ENCODE results near the gene NFATC4.
A peak's percentile ranks its signal among the peaks of the same experiment; 100 is the strongest.
"Not testable (repeated sequence)": the region's sequence is repeated elsewhere in the genome, so short reads cannot be mapped to it uniquely, and the experiment has no call there.

Gene NFATC4

DNA sequence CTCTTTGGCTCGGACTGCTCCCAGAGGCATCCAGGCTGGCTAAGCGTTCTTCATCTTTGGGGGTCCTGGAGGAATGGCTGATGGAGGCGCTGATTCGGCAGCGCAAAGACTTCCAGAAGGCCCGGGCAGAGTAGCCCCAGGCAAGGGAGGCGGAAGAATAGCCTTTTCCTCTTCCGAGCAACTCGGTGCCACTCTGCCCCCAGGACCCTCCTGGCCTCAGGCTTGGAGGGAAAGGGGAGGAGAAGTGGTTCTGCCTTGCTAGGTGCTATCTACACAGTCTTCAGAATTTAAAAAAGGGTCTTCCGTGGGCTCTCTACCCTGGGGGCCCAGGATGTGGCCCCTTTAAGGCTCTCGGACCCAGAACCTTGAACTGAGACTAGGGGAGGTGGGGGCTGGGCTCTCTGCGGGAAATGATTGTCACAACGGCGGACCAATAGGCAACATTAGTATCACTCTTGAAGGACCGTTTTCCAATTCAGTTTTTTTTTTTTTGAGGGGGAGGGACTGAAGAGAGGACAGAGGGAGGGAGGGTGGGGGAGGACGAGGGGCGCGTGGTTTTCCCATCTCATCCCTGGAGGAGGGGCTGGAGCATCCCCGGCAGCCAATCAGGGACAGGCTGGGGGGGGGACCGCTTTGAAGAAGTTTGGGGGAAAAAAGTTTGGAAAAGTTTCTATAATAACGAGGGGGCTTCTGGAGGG is at the start of gene NFATC4:
Gene NFATC4, plus strand, starts transcription at position 671 of the 698 bp plus-strand sequence. CDS start 157 bp downstream, outside the sequence.
- DNase-seq: no peak

GRCh38 chr14:24321212-24321975 is 46.6 kb upstream of the NFATC4 start:
- no peak for DNase-seq

DNA sequence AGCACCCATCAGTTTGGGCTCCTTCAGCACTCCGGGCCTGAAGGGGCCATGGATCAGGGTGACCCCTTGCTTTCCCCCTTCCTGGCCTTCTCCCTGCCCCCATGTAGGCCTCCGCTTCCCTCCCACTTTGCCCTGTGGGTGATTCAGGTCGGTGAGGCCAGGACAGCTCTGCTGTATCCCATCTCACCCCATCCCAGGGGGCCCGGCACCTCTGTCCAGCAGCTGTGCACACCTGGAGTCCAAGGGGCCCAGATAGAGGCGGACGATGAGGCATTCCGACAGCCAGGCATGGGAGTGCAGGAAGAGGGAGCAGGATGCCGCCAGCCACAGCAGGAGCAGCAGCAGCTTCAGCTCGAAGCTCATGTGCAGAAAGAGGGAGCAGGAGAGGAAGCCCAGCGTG is 45.3 kb upstream of the NFATC4 start:
- no peak for DNase-seq

DNA sequence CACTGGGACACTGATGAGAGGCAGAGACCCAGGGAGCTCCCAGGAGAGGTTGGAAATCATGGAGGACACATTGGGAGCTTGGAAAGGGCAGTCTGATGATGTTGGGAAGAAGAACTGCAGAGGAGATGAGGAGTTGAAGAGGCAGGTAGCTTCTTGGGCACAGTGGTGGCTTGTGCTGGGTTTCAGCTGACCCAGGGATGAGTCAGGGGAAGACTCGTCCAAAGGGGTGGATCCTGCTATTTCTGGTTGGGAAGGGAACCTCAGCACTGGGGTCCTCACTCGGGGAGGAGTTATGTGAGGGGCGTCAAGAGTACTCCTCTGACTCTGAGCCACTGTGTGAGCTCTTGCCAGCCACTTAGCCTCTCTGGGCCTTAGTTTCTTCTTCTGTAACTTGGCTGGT is 44.6 kb upstream of the NFATC4 start:
- no peak for DNase-seq

DNA sequence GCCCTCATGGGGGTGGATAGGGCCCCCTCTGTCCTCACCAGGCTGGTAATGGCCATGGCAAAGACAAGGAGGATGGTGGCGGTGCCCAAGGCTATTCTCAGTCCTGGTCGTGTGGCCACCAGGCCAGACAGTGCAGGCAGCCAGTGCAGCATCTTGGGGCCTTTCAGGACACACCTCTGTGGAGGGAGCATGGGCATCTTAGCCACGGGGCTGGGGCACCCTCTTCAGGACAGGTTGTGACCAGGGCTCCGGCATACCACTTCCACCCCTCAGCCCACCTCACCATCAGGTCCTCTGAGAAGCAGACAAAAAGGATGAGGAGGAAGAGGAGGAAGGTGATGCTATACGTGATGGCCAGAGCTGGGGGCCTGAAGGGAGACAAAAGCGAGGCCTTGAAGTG is 44.0 kb upstream of the NFATC4 start:
- no peak for DNase-seq

- no peak for DNase-seq
Observed at GRCh38 chr14:24325041-24325530, 42.9 kb upstream of the NFATC4 start.

- DNase-seq: no peak
Observed at GRCh38 chr14:24325963-24326362, 42.0 kb upstream of the NFATC4 start.

DNA sequence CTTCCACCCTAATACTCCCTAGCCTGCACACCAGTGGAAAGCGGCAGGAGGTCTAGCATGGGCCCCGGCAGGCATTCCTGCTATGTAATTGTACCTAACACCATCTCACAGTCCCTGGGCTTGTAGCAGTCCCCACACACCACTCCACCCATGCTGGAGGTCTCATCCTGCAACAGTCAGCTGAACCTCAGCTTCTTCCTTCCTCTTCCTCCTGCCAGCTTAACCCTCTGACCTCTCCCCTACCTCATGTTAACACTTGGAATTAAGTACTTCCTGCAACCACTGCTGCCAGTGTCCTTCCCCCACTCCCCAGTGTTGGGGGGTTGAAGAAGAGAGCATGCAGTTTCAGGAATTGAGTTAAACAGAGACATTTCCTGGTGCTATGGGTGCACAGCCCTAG is 40.7 kb upstream of the NFATC4 start:
- no peak for DNase-seq

GRCh38 chr14:24327914-24328313 is 40.1 kb upstream of the NFATC4 start:
- DNase-seq: not testable (repeated sequence)

DNA sequence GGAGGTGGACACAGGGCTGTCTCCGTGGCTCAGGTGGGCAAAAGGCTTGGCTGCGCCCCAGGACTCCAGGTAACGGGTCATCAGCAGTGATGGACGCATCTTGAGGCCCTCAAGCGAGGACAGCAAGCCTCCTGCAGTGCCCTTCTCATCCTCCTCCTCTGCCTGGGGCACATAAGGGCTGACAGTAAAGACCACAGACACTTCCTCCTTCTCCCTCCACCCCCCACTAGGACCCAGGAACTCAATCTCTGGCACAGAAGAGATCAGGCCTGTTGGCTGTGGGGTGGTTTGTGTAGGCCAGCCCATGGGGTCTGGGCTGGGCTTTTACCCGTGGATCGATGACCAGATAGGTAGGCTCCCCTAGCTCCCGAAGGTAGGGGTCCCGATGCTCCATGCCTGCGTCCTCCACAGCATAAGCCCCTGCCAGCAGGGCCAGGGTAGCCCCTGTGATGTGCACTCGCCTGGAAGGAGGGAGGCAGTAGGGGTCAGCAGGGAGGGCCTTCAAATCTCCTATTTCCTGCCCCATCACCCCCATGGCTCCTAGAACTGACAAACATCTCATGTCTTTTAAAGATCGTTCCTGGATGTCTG is 38.8 kb upstream of the NFATC4 start:
- no peak for DNase-seq

- no peak for DNase-seq
Observed at GRCh38 chr14:24329736-24330135, 38.2 kb upstream of the NFATC4 start.

DNA sequence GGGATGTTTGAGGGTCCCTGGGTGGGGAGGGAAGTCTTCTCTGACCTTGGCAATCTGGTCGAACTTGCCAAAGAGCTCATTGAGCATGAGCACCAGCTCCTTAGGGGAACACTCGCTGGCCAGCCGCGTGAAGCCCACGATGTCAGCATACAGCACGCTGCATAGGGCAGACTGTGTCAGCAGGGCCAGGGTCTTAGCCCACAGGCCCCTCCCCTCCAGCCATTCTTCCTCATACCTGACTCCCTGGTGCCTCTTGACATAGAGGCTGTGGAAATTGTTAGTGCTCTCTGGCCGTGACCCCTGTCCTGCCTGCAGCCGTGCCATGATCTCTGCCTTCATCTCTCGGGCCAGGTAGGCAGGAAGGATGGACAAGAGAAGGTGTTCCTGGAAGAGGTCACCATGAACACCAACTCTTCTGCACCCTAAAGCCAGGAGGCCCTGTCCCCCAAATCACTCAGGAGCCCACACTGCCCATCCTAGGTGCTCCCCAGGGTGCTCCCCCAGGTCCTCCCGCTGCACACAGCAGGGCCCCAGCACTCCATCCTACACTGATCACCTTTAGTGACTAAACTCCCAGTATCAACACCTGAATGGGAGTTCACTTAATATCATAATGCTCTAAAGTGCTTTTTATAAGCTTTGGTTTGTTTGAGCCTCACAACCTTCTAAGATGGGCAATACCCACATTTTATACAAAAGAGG is 36.9 kb upstream of the NFATC4 start:
- DNase-seq: no peak

- no peak for DNase-seq
Observed at GRCh38 chr14:24331731-24332267, 36.2 kb upstream of the NFATC4 start.

- DNase-seq: peak in 1 of 2 experiments; percentile 28
Observed at GRCh38 chr14:24332268-24332993, 35.6 kb upstream of the NFATC4 start.

DNA sequence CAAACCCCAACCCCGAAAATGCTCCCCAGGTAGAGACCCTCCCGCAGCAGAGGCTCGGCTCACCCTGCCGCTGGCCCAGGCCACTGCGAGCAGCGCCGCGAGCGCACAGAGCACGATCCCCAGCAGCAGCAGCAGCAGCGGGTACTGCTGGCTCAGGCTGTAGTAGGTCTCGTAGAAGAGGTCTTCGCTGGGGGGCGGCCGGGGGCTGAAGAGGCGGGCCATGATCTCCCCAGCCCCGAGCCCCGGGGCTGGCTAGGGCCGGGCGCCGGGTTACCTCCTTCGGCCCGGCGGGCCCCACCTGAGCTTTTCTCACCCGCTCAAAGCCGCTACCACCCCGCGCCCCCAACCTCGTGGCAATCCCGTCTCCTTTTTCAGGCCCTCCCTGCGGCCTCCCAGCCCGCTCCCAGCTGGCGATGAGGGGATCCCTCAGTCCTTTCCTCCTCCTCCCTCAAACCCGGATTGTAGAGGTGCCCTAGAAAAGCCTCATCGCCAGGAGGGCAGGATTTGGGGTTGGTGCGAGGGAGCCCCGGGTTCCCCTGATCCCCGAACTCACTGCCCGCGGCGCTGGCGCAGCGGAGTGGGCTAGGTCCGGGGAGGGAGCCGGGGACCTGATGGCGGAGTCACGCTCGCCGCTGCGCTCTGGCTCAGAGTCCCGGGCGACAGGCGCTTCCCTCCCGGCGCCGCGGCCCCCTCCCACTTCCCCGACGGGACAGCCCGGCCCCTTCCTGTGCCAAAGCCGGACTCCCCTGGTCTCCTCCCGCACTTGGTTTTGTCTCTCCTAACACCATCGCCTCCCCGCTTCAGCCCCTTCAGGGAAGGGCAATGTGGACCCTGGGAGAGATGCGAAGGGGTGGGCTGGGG is 33.3 kb upstream of the NFATC4 start, which contains the start of gene ADCY4:
Gene ADCY4, minus strand, starts transcription at position 641 of the 861 bp plus-strand sequence. Its CDS starts 419 bp downstream, at position 222.
- DNase-seq: no peak

DNA sequence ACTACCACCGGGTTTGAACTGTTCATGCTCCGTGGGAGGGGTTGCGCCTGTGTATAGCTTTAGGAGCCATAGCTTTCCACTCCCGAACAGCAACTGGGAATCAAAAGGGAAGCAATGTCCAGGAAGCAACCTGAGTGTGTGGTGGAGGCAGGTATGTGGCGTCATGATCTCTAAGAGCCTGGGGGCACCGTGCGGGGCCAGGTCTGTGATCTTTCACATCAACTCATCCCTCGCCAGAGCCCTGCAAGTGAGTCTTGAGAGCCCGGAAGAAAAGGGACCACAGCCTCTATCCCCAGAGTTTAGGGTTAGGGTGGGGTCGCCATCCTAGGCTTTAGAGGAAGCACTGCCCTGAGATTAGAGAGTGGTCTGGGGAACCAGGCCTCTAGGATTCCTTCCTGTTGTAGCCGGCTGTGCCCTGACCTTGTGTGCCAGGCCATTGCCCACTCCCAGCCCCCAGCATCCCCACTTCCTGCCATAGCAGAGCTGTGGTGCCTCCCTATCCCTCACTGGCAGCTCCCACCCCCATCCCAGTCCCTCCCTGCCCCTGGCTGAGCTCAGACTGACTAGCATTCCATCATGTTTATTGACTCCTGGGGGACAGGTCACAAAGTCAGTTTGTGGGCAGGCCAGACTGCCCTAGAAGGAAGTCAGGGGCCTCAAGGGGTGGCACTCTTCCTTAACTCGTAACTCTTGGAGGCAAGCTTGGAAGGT is 32.4 kb upstream of the NFATC4 start:
- DNase-seq: no peak

- DNase-seq: no peak
Observed at GRCh38 chr14:24337144-24337823, 30.7 kb upstream of the NFATC4 start.

DNA sequence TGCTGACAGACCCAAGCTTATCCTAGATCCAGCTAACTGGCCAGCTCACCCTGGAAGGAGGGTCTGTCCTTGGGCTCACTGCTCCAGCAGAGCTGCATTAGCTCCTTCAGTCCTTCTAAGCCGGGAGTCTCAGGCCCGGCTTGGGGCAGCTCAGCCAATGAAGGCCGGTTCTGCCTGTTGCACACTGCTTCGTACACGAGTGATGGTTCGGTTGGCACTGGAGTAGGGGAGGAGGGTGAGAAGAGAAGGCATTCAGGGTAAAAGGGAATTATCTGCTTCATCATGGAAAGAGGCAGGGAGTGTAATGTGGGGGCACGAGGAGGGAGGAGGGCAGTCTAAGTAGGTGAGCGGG is 30.2 kb upstream of the NFATC4 start:
- no peak for DNase-seq

DNA sequence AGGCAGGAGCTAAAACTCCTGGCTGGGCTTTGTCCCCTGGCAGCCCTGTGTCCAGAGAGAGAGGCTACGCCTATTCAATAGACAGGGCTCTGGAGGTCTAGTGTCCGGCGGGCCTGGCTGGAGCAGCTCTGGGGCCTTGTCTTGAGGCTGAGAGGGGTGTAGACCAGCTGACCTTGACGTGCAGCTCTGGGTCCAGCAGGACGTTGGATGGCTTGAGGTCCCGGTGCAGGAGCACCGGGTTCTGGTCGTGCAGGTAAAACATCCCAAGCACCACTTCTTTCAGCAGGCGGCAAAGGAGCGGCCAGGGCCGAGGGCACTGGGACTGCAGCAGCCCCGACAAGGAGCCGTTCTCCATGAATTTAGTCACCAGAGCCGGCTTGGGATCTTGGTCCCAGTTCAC is 29.1 kb upstream of the NFATC4 start:
- no peak for DNase-seq
